ENCODE results near the gene ECT2L. TPM values are rescaled to one million over a fixed set of nuclear protein-coding genes. Genes with fewer than 3 reads are reported as not detected.

Gene ECT2L, protein sequence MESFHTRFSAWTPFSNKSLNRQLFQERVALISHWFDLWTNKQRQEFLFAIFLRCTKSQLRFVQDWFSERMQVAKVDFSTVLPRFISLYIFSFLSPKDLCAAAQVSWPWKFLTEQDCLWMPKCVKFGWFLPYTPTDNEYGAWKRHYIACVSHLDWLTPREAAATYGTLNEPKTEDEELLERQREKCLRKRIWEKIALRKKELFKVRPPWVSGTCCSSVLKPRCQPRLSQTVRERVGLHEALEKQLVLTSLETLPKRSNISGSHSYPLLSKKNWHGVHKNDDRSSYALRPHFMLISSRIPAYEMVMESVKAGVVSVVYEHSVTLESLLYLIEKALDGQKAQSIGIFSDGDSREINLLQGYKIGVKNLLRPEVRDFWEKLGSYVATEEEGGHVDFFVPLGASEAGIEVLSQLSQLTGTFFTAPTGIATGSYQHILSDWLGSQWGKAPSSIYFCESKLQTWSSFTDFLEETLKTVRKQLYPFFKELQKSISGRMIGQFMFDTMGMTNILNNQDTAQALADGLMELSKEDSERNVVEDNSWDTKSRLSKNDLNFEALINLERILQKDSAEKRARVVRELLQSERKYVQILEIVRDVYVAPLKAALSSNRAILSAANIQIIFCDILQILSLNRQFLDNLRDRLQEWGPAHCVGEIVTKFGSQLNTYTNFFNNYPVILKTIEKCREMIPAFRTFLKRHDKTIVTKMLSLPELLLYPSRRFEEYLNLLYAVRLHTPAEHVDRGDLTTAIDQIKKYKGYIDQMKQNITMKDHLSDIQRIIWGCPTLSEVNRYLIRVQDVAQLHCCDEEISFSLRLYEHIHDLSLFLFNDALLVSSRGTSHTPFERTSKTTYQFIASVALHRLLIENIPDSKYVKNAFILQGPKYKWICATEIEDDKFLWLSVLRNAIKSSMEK
- total RNA-seq (under 1 TPM; 0.16 to 0.19 TPM), polyA plus RNA-seq (ENCODE audit: insufficient read depth, low read depth, low replicate concordance) (1.6 TPM)
- long read RNA-seq, donor 1, partial matches to known transcripts = 51 of 80 reads
- long read RNA-seq, donor 1, other reads (novel, unspliced or antisense) = 29 of 80 reads
- long read RNA-seq, donor 2 = 0 reads

DNA sequence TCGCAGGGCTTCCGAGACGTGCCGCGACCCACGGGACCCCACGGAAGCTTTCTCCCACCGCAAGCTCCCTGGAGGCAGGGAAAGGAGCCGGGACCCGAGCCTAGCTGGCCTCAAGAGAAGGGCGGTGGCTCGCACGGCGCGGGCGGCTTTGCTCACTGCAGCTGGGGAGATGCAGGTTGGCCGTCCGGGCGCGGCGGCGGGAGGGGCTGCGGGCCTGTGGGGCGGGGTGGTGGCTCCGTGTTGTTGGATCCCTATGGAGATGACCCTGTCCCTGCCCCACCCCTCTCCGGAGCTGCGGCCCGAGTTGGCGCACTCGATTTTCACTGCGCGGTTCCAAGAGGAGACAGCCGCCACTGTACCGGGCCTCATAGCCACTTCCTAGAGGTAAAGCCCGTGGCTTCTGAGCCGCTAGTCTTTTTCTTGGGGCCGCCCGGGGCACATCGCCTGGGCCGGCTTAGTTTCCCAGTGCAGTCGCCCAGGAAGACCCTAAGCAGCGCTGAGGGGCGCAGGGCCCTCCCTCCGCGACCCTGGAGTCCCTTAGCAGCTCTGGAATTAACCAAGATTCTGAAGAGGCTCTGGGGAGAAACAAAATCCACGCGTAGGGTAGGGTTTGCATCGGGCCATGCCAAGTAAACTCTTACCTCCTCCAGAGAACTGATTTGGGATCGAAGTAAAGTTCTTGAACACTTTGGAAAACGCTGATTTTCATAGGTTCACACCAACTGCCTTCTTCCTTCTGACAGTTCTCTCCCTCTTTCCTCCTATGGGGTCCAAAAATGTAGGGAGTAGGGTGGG, at the start of gene ECT2L:
Gene ECT2L (plus strand): TSS at position 279 of the 795 bp plus-strand sequence. CDS start 17,188 bp downstream, outside the sequence.
- no peaks in the 10 kb centered on the region for H3K27me3 ChIP-seq
- peak; percentile 47 for DNase-seq
- TF ChIP-seq, protein P1, sequence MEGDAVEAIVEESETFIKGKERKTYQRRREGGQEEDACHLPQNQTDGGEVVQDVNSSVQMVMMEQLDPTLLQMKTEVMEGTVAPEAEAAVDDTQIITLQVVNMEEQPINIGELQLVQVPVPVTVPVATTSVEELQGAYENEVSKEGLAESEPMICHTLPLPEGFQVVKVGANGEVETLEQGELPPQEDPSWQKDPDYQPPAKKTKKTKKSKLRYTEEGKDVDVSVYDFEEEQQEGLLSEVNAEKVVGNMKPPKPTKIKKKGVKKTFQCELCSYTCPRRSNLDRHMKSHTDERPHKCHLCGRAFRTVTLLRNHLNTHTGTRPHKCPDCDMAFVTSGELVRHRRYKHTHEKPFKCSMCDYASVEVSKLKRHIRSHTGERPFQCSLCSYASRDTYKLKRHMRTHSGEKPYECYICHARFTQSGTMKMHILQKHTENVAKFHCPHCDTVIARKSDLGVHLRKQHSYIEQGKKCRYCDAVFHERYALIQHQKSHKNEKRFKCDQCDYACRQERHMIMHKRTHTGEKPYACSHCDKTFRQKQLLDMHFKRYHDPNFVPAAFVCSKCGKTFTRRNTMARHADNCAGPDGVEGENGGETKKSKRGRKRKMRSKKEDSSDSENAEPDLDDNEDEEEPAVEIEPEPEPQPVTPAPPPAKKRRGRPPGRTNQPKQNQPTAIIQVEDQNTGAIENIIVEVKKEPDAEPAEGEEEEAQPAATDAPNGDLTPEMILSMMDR (IDR thresholded peaks at IDR 0.05) = no peak
- TF ChIP-seq POLR2A (IDR thresholded peaks at IDR 0.05) = no peak
- 7 to 23% methylated on average over 10 to 45 of the region's 50 CpGs for WGBS, 2 donors
- H3K27ac ChIP-seq = peak within 1 kb of the TSS in 1 of 2 donors; percentile 27
- intact Hi-C loops (cut with DNase I; ENCODE audit: low total_unique reads) = no loop called here
- peak within 1 kb of the TSS; percentile 33 to 42 for H3K4me3 ChIP-seq
- no peaks in the 10 kb centered on the region for H3K9me3 ChIP-seq
- H3K36me3 ChIP-seq (ENCODE audit: low read depth, missing control alignments) = no peaks in the 10 kb centered on the region
- peaks cover 4% of the 10 kb centered on the region for H3K4me1 ChIP-seq

DNA sequence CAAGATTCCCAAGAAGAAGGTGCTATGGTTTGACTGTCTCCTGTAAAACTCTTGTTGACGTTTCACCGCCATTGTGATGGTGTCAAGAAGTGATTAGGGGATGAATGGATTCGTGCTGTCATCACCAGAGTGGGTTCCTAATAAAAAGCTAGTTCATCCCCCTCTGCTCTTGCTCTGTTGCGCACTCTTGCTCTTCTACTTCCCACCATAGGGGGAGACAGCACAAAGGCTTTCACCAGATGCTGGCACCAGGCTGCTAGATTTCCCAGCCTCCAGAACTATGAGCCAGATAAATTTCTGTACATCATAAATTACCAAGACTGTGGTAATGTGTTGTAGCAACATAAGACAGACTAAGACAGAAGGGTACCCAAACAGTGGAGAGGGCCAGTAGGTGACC, 43.9 kb upstream of the ECT2L start:
- Histone ChIP-seq H3K4me3 (no peak overlapping the region), H3K36me3 (ENCODE audit: low read depth, missing control alignments) (no peaks in the 10 kb centered on the region), H3K9me3 (no peaks in the 10 kb centered on the region), H3K27ac (no peak overlapping the region), H3K4me1 (no peaks in the 10 kb centered on the region), H3K27me3 (no peaks in the 10 kb centered on the region)
- TF ChIP-seq, protein P1 (IDR thresholded peaks at IDR 0.05) = no peak
- no peak for TF ChIP-seq POLR2A (IDR thresholded peaks at IDR 0.05)
- intact Hi-C loops (cut with DNase I; ENCODE audit: low total_unique reads) = no loop called here
- DNase-seq = no peak
- 87 to 89% methylated on average over 4 of the region's 4 CpGs for WGBS, 2 donors

DNA sequence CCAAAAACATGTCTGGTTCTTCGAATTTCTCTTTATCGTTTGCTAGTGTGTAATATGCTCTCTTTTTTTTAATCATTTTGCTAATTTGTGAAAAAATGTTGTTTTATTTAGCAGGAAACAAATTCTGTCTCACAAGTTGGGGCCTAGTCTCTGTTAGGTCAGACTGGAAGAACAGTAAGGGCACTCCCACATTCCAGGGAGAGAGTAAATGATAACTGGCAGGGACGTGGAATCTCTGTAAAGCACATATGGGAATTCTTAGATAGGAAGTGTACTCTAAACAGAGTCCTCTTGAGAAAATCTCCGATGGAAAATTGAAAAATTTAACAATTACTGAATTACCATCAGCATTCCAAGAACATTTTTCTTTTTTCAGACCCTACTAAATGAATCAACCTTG, 38.8 kb upstream of the ECT2L start:
- Histone ChIP-seq H3K4me3 (no peak overlapping the region), H3K27me3 (no peaks in the 10 kb centered on the region), H3K9me3 (no peaks in the 10 kb centered on the region), H3K4me1 (no peaks in the 10 kb centered on the region), H3K27ac (no peak overlapping the region), H3K36me3 (ENCODE audit: low read depth, missing control alignments) (no peaks in the 10 kb centered on the region)
- TF ChIP-seq POLR2A (IDR thresholded peaks at IDR 0.05) = no peak
- TF ChIP-seq, protein P1 (IDR thresholded peaks at IDR 0.05) = no peak
- DNase-seq = no peak
- WGBS, 2 donors = 46 to 51% methylated on average over 4 of the region's 4 CpGs
- intact Hi-C loops (cut with DNase I; ENCODE audit: low total_unique reads) = no loop called here

DNA sequence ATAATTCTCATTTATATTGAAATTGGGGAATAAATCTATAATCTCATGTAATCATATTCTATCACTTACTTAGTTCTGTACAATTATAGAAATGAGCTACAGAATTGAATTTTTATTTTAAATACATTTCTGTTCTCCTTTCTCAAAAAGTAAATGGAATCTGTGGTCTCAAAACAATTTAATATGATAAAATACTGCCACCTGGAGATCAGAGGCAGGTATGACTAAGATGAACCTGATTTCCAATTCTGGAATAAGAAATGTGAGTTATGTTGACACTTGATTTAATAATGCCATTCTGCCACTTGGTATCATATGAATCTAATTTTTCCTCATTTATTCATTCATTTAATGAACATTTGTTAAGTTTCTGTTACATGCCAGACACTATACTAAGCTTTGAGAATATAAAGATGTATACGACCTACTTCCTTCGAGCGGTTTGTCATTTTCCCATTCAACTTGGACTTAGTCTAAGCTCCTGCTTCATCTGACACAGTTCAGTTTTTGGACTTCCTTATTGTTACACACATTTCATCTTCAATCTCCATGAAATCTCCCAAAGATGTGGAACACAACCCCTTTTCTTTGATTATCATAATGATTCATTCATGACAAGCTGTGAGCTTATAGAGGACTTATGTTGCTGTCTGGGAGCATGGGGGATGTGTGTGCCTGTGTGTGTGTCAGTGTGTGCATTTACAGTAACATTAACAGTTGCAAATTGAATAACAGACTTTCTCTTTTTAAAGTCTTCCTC, 29.8 kb upstream of the ECT2L start:
- Histone ChIP-seq H3K4me1 (no peaks in the 10 kb centered on the region), H3K36me3 (ENCODE audit: low read depth, missing control alignments) (no peaks in the 10 kb centered on the region), H3K27me3 (no peaks in the 10 kb centered on the region), H3K9me3 (no peaks in the 10 kb centered on the region), H3K27ac (no peak overlapping the region), H3K4me3 (no peak overlapping the region)
- TF ChIP-seq POLR2A (IDR thresholded peaks at IDR 0.05) = no peak
- TF ChIP-seq, protein P1 (IDR thresholded peaks at IDR 0.05) = peak; percentile 54 to 61 (median 55)
- 88 to 93% methylated on average over 3 of the region's 3 CpGs for WGBS, 2 donors
- DNase-seq = no peak
- intact Hi-C loops (cut with DNase I; ENCODE audit: low total_unique reads) = no loop called here

Data from testis (tissue), 5 donors.